OCI-LY7 (cell line): ENCODE results near the gene APOD.

Experiments
- EZH2phosphoT487 ChIP-seq: fragments of 200-600 bp; sonication (generic); IDR thresholded peaks from 2 replicates; pipeline ENCODE4 v1.6.1; 2018; ENCODE audit warnings: low read depth, borderline replicate concordance, mild to moderate bottlenecking, mixed run types, antibody characterized with exemption, low read length, moderate library complexity, mixed read lengths
- TF ChIP-seq, protein P1 (sequence below): fragments of 200-600 bp; sonication (generic); conservative IDR thresholded peaks from 2 replicates; pipeline ENCODE4 v1.5.1; 2014; ENCODE audit warnings: mild to moderate bottlenecking, antibody characterized with exemption, low read length, moderate library complexity, mixed read lengths

DNA sequence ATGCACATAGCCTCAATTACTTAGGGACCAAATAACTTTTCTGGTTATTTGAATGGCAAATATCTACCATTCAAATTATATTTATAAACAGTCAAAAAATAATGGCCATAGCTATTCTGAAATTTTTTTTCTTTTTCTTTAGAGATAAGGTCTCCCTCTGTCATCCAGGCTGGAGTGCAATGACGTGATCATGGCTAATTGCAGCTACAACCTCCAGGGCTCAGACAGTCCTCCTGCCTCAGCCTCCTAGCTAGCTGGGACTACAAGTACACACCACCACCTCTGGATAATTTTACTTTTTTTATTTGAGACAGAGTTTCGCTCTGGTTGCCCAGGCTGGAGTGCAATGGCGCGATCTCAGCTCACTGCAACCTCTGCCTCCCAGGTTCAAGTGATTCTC, 57.2 kb downstream of the APOD start:
- TF ChIP-seq, protein P1, sequence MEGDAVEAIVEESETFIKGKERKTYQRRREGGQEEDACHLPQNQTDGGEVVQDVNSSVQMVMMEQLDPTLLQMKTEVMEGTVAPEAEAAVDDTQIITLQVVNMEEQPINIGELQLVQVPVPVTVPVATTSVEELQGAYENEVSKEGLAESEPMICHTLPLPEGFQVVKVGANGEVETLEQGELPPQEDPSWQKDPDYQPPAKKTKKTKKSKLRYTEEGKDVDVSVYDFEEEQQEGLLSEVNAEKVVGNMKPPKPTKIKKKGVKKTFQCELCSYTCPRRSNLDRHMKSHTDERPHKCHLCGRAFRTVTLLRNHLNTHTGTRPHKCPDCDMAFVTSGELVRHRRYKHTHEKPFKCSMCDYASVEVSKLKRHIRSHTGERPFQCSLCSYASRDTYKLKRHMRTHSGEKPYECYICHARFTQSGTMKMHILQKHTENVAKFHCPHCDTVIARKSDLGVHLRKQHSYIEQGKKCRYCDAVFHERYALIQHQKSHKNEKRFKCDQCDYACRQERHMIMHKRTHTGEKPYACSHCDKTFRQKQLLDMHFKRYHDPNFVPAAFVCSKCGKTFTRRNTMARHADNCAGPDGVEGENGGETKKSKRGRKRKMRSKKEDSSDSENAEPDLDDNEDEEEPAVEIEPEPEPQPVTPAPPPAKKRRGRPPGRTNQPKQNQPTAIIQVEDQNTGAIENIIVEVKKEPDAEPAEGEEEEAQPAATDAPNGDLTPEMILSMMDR, result no peak
- no peak for TF ChIP-seq EZH2phosphoT487
